HEK293 (cell line): ENCODE data around the gene RIPOR3.

ENCODE experiments used
- CTCF ChIA-PET: fragments of 350-600 bp; formaldehyde crosslinking; extraction: SDS; loops from one replicate; lab custom pipeline; 2021; ENCODE audit warnings: antibody characterized with exemption; lab: Yijun Ruan, JAX
- POLR2A ChIA-PET: fragments of 300-600 bp; formaldehyde crosslinking; extraction: SDS; loops from one replicate; lab custom pipeline; 2020; ENCODE audit warnings: antibody characterized with exemption, inconsistent platforms; lab: Yijun Ruan, JAX
- H3K27ac ChIP-seq: fragments of 200-500 bp; sonication (Bioruptor generic); 2 replicates; pipeline ENCODE4 v1.5.1; 2014; ENCODE audit warnings: low read depth, low read length, control low read depth, inconsistent platforms; ENCODE audit errors: extremely low read depth
- H3K36me3 ChIP-seq, 2 experiments: fragments of 200-500 bp in 1 of 2; sonication (Bioruptor generic) in 1 of 2; 1 replicate in 1 of 2; 2 replicates in 1 of 2; pipeline ENCODE4 v1.5.1; 2014 to 2017; ENCODE audit warnings: inconsistent platforms in 2 of 2, low read length in 2 of 2; ENCODE audit not compliant: control insufficient read depth in 2 of 2, insufficient read depth in 1 of 2
- H3K4me1 ChIP-seq: fragments of 200-500 bp; sonication (Bioruptor generic); 2 replicates; pipeline ENCODE4 v1.5.1; 2014; ENCODE audit warnings: mild to moderate bottlenecking, low read length, inconsistent platforms; ENCODE audit not compliant: control insufficient read depth, insufficient read depth
- H3K4me3 ChIP-seq: 2 replicates; pipeline ENCODE4 v1.5.1; 2011; ENCODE audit warnings: low read depth, mild to moderate bottlenecking, control low read depth, low read length, moderate library complexity
- H3K9me3 ChIP-seq: fragments of 200-500 bp; sonication (Bioruptor generic); 2 replicates; pipeline ENCODE4 v1.5.1; 2014; ENCODE audit warnings: low read depth, low read length, inconsistent platforms; ENCODE audit not compliant: control insufficient read depth, insufficient read depth
- RBAK ChIP-seq: fragments of 450-650 bp; formaldehyde crosslinking; IDR thresholded peaks from 2 replicates; pipeline ENCODE4 v1.5.1; 2016; ENCODE audit warnings: missing biosample characterization, missing genetic modification characterization
- SP2 ChIP-seq: fragments of 450-650 bp; formaldehyde crosslinking; IDR thresholded peaks from 2 replicates; pipeline ENCODE4 v1.5.1; 2016; ENCODE audit warnings: missing biosample characterization, missing genetic modification characterization
- ZBTB48 ChIP-seq: fragments of 450-650 bp; formaldehyde crosslinking; IDR thresholded peaks from 2 replicates; pipeline ENCODE4 v1.5.1; 2016; ENCODE audit warnings: missing biosample characterization, missing genetic modification characterization
- ZNF175 ChIP-seq: fragments of 450-650 bp; formaldehyde crosslinking; IDR thresholded peaks from 2 replicates; pipeline ENCODE4 v1.5.1; 2016; ENCODE audit warnings: missing biosample characterization, missing genetic modification characterization
- ZNF184 ChIP-seq: fragments of 450-650 bp; IDR thresholded peaks from 2 replicates; pipeline ENCODE4 v1.5.1; 2018; ENCODE audit warnings: missing biosample characterization, mild to moderate bottlenecking, missing genetic modification characterization
- ZNF354C ChIP-seq: fragments of 450-650 bp; formaldehyde crosslinking; IDR thresholded peaks from 2 replicates; pipeline ENCODE4 v1.5.1; 2016; ENCODE audit warnings: missing biosample characterization, missing genetic modification characterization, low read depth, borderline replicate concordance
- ZNF37A ChIP-seq: fragments of 450-650 bp; IDR thresholded peaks from 2 replicates; pipeline ENCODE4 v1.5.1; 2018; ENCODE audit warnings: missing biosample characterization, missing genetic modification characterization
- ZNF404 ChIP-seq: fragments of 450-650 bp; formaldehyde crosslinking; IDR thresholded peaks from 2 replicates; pipeline ENCODE4 v1.5.1; 2017; ENCODE audit warnings: missing biosample characterization, missing genetic modification characterization
- ZNF501 ChIP-seq: fragments of 450-650 bp; formaldehyde crosslinking; IDR thresholded peaks from 2 replicates; pipeline ENCODE4 v1.5.1; 2016; ENCODE audit warnings: missing biosample characterization, missing genetic modification characterization
- ZNF544 ChIP-seq: fragments of 450-650 bp; formaldehyde crosslinking; IDR thresholded peaks from 2 replicates; pipeline ENCODE4 v1.5.0; 2017; ENCODE audit warnings: missing biosample characterization, missing genetic modification characterization
- ZNF792 ChIP-seq: fragments of 450-650 bp; formaldehyde crosslinking; IDR thresholded peaks from 2 replicates; pipeline ENCODE4 v1.5.1; 2016; ENCODE audit warnings: missing biosample characterization, missing genetic modification characterization
- ZNF830 ChIP-seq: fragments of 450-650 bp; IDR thresholded peaks from 2 replicates; pipeline ENCODE4 v1.5.0; 2018; ENCODE audit warnings: missing biosample characterization, missing genetic modification characterization, low read depth, mild to moderate bottlenecking, moderate library complexity
- ZSCAN16 ChIP-seq: fragments of 450-650 bp; formaldehyde crosslinking; IDR thresholded peaks from 2 replicates; pipeline ENCODE4 v1.5.1; 2016; ENCODE audit warnings: missing biosample characterization, missing genetic modification characterization
- TF ChIP-seq, protein P1 (sequence below): fragments of 450-650 bp; formaldehyde crosslinking; IDR thresholded peaks from 2 replicates; pipeline ENCODE4 v1.5.1; 2016; ENCODE audit warnings: missing biosample characterization, missing genetic modification characterization
- TF ChIP-seq, protein P2 (sequence below): fragments of 450-650 bp; formaldehyde crosslinking; IDR thresholded peaks from 2 replicates; pipeline ENCODE4 v1.5.1; 2016; ENCODE audit warnings: missing biosample characterization, missing genetic modification characterization
- TF ChIP-seq, protein P3 (sequence below): fragments of 450-650 bp; formaldehyde crosslinking; IDR thresholded peaks from 2 replicates; pipeline ENCODE4 v1.5.1; 2016; ENCODE audit warnings: missing biosample characterization, missing genetic modification characterization
- TF ChIP-seq, protein P4 (sequence below): fragments of 450-650 bp; formaldehyde crosslinking; IDR thresholded peaks from 2 replicates; pipeline ENCODE4 v1.5.1; 2016; ENCODE audit warnings: missing biosample characterization, missing genetic modification characterization
- TF ChIP-seq, protein P5 (sequence below): fragments of 450-650 bp; formaldehyde crosslinking; IDR thresholded peaks from 2 replicates; pipeline ENCODE4 v1.5.1; 2017; ENCODE audit warnings: missing biosample characterization, mild to moderate bottlenecking, missing genetic modification characterization, moderate library complexity
- TF ChIP-seq, protein P6 (sequence below): fragments of 450-650 bp; formaldehyde crosslinking; IDR thresholded peaks from 2 replicates; pipeline ENCODE4 v1.5.1; 2016; ENCODE audit warnings: missing biosample characterization, missing genetic modification characterization

RIPOR3 gene

DNA sequence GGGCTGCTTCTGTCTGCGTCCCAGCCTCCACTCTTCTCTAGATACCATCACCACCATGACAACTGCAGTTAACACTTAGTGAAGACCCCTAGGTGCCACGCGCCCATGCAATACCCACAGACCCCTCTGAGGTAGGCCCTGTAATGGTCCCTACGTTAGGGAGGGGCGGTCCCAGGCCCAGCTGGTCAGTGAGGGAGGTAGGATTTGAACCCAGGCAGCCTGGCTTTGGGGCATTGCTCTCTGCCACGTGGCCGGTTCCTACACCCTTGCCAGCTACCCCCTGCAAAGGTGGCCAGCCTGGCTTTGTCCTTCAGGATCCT lies 18.2 kb downstream of the RIPOR3 start:
- no peaks in the 10 kb centered on the region for H3K36me3 ChIP-seq
- no peak for TF ChIP-seq ZNF37A
- TF ChIP-seq, protein P1, sequence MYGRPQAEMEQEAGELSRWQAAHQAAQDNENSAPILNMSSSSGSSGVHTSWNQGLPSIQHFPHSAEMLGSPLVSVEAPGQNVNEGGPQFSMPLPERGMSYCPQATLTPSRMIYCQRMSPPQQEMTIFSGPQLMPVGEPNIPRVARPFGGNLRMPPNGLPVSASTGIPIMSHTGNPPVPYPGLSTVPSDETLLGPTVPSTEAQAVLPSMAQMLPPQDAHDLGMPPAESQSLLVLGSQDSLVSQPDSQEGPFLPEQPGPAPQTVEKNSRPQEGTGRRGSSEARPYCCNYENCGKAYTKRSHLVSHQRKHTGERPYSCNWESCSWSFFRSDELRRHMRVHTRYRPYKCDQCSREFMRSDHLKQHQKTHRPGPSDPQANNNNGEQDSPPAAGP (tag by site-specific recombination): no peak
- TF ChIP-seq, protein P2, sequence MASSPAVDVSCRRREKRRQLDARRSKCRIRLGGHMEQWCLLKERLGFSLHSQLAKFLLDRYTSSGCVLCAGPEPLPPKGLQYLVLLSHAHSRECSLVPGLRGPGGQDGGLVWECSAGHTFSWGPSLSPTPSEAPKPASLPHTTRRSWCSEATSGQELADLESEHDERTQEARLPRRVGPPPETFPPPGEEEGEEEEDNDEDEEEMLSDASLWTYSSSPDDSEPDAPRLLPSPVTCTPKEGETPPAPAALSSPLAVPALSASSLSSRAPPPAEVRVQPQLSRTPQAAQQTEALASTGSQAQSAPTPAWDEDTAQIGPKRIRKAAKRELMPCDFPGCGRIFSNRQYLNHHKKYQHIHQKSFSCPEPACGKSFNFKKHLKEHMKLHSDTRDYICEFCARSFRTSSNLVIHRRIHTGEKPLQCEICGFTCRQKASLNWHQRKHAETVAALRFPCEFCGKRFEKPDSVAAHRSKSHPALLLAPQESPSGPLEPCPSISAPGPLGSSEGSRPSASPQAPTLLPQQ: no peak
- TF ChIP-seq ZNF830 (tag by site-specific recombination): no peak
- no peak for TF ChIP-seq ZNF184 (tag by site-specific recombination)
- no peak for TF ChIP-seq ZNF792 (tag by site-specific recombination)
- no peak for TF ChIP-seq ZNF175
- TF ChIP-seq RBAK (tag by site-specific recombination): no peak
- TF ChIP-seq ZNF501 (tag by site-specific recombination): no peak
- no peak for TF ChIP-seq ZBTB48 (tag by site-specific recombination)
- no peak for TF ChIP-seq ZNF404
- TF ChIP-seq, protein P3, sequence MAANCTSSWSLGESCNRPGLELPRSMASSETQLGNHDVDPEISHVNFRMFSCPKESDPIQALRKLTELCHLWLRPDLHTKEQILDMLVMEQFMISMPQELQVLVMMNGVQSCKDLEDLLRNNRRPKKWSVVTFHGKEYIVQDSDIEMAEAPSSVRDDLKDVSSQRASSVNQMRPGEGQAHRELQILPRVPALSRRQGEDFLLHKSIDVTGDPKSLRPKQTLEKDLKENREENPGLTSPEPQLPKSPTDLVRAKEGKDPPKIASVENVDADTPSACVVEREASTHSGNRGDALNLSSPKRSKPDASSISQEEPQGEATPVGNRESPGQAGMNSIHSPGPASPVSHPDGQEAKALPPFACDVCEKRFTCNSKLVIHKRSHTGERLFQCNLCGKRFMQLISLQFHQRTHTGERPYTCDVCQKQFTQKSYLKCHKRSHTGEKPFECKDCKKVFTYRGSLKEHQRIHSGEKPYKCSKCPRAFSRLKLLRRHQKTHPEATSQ (tag by site-specific recombination): no peak
- TF ChIP-seq, protein P4, sequence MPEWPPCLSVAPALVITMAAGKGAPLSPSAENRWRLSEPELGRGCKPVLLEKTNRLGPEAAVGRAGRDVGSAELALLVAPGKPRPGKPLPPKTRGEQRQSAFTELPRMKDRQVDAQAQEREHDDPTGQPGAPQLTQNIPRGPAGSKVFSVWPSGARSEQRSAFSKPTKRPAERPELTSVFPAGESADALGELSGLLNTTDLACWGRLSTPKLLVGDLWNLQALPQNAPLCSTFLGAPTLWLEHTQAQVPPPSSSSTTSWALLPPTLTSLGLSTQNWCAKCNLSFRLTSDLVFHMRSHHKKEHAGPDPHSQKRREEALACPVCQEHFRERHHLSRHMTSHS (tag by site-specific recombination): no peak
- TF ChIP-seq, protein P5, sequence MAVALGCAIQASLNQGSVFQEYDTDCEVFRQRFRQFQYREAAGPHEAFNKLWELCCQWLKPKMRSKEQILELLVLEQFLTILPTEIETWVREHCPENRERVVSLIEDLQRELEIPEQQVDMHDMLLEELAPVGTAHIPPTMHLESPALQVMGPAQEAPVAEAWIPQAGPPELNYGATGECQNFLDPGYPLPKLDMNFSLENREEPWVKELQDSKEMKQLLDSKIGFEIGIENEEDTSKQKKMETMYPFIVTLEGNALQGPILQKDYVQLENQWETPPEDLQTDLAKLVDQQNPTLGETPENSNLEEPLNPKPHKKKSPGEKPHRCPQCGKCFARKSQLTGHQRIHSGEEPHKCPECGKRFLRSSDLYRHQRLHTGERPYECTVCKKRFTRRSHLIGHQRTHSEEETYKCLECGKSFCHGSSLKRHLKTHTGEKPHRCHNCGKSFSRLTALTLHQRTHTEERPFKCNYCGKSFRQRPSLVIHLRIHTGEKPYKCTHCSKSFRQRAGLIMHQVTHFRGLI (tag by site-specific recombination): no peak
- TF ChIP-seq, protein P6, sequence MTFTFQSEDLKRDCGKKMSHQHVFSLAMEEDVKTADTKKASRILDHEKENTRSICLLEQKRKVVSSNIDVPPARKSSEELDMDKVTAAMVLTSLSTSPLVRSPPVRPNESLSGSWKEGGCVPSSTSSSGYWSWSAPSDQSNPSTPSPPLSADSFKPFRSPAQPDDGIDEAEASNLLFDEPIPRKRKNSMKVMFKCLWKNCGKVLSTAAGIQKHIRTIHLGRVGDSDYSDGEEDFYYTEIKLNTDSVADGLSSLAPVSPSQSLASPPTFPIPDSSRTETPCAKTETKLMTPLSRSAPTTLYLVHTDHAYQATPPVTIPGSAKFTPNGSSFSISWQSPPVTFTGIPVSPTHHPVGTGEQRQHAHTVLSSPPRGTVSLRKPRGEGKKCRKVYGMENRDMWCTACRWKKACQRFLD (tag by site-specific recombination): no peak
- TF ChIP-seq ZNF544: no peak
- TF ChIP-seq ZSCAN16 (tag by site-specific recombination): no peak
- TF ChIP-seq ZNF354C (tag by site-specific recombination): no peak
- TF ChIP-seq SP2: no peak
- H3K4me3 ChIP-seq: no peak overlapping the region
- no peaks in the 10 kb centered on the region for H3K4me1 ChIP-seq
- ChIA-PET CTCF (interaction anchor here (0.5 to 1.5 kb wide), 2 partner anchors 10 to 499 kb away, joined by 3 to 4 read pairs; no protein-coding TSS in a partner anchor), POLR2A (no interaction called here)
- no peak overlapping the region for H3K27ac ChIP-seq
- H3K9me3 ChIP-seq: no peaks in the 10 kb centered on the region
